ENCODE data around the gene PCGF3.

PCGF3 gene, protein sequence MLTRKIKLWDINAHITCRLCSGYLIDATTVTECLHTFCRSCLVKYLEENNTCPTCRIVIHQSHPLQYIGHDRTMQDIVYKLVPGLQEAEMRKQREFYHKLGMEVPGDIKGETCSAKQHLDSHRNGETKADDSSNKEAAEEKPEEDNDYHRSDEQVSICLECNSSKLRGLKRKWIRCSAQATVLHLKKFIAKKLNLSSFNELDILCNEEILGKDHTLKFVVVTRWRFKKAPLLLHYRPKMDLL

GRCh38 chr4:705278-706082 lies at the start of gene PCGF3:
TSS of gene PCGF3 (plus strand) at chr4:705832. CDS start at chr4:733681, 27,849 bp downstream.
- DNase-seq, result peak; percentile 97 to 98

DNA sequence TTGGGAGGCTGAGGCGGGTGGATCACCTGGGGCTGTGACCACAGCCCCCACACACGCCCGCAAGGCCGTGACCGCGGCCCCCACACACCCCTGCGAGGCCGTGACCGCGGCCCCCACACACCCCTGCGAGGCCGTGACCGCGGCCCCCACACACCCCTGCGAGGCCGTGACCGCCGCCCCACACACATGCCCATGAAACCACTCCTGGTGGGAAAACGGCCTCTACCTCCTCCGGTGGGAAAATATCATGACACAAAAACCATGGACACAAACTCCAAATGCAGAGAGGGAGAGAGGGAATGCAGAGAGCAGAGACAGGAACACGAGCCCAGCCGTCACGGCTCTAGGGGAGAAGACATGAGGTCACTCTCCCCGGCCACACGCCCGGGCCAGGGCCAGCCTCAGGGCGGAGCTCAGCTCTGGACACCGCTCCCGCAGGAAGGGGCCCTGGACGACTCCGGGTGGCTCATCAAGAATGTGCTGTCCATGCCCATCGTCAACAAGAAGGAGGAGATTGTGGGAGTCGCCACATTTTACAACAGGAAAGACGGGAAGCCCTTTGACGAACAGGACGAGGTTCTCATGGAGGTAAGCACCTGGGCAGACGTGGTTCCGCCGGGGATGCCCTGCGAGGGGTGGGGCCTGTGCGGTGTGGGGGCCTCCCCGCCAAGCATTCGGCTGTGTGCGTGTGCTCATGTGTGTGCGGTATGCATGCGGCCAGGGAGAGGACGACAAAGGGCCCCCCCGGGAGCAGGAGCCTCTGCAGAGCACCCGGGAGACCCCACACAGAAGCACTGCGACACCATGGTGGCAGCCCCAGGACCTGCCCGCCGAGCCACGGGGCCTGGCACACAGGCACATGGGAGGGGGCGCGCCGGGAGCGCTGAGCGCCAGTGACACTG lies 48.9 kb upstream of the PCGF3 start:
- no peak for DNase-seq

- DNase-seq, result no peak
Measured at GRCh38 chr4:657338-657833, 48.2 kb upstream of the PCGF3 start.

DNA sequence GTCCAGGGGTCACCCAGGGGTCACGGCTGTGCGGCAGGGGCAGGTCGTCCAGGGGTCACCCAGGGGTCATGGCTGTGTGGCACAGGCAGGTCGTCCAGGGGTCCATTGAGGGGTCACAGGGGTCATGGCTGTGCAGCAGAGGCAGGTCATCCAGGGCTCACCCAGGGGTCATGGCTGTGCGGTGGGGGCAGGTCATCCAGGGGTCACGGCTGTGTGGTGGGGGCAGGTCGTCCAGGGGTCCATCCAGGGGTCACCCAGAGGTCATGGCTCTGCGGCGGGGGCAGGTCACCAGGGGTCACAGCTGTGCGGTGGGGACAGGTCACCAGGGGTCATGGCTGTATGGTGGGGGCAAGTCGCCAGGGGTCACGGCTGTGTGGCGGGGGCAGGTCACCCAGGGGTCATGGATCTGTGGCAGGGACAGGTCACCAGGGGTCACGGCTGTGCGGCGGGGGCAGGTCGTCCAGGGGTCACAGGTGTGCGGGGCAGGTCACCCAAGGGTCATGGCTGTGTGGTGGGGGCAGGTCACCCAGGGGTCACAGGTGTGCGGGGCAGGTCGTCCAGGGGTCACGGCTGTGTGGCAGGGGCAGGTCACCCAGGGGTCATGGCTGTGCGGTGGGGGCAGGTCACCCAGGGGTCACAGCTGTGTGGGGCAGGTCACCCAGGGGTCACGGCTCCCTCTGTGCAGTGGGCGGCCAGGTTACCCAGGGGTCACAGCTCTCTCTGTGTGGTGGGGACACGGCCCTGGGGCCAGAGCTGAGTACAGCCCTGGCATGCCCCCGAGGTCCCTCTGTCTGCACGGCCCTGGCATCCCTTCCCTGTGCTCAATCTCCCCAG lies 47.6 kb upstream of the PCGF3 start:
- DNase-seq, result no peak

- no peak for DNase-seq
Measured at GRCh38 chr4:658681-659667, 46.7 kb upstream of the PCGF3 start.

DNA sequence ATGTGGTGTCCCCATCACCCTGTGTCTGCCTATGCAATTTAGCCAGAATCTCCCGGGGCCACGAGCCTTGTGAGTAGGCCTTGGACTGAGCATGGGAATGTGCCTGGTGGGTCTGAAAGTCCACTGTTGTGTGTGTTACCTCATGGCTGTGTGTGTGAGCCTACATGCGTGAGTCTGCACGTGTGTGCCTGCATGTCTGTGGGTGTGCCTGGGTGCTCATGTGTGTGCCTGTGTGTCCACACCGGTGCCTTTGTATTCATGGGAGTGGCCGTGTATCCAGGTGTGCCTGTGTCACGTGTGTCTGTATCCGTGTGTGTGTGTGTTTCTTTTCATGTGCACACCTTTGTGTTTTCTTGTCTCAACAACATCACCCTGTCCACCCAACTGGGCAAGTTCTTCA lies 45.8 kb upstream of the PCGF3 start:
- no peak for DNase-seq

- DNase-seq, result no peak
Measured at GRCh38 chr4:660401-660800, 45.2 kb upstream of the PCGF3 start.

DNA sequence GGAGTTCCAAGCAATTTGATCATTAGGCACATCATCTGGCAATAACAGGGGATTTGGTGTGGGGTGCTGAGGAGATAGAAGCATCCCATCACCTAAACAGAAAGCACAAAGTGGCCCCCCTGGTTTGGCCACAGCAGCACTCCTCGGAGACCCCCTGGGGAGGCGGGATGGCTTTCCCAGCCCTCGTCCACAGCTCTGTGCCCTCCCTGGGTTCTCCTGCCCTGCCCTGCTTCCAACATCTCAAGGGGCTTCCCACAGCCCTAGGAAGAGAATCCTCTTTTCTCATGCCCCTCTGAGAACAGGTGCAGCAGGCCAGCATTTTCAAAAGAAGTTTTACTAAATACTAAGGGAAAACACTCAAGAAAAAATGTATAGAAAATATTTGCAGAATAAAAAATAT lies 44.4 kb upstream of the PCGF3 start:
- no peak for DNase-seq

GRCh38 chr4:661881-662761 lies 43.5 kb upstream of the PCGF3 start:
- no peak for DNase-seq

GRCh38 chr4:663046-663437 lies 42.6 kb upstream of the PCGF3 start:
- DNase-seq, result no peak

GRCh38 chr4:663438-664428 lies 41.9 kb upstream of the PCGF3 start:
- DNase-seq, result peak; percentile 47 to 66

GRCh38 chr4:664713-665231 lies 40.9 kb upstream of the PCGF3 start:
- DNase-seq, result no peak

- no peak for DNase-seq
Measured at GRCh38 chr4:665381-665750, 40.3 kb upstream of the PCGF3 start.

DNA sequence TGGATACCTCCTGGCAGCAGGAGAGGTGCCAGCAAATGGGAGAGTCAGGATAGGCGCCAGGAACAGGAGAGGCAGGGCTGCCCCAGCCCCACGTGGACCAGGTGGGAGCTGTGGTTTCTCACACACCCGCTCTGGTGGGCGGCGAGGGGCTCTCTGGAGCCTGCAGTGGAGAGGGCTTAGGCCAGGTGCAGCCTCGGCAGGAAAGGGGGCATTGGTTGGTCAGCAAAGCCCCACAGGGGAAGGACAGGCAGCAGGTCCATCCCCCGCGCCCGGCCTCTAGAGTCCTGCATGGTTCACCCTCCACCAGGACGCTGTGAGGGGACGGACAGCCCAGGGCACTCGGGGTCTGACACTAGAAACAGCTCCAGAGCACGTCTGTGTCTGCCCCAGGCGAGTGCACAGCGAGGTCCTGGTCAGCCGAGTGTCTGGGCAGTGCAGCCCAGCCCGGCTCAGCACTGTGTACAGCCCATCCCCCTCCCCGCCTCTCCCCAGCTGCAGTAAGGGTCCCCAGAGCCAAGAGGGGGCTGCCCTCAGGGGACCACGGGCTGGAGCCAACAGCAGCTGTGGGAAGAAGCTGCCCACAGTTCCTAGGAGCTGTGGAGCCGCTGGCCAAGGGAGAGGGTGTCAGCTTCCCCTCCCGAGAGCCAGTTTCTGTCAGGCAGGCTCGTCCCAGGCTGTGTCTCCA lies 39.7 kb upstream of the PCGF3 start:
- no peak for DNase-seq

DNA sequence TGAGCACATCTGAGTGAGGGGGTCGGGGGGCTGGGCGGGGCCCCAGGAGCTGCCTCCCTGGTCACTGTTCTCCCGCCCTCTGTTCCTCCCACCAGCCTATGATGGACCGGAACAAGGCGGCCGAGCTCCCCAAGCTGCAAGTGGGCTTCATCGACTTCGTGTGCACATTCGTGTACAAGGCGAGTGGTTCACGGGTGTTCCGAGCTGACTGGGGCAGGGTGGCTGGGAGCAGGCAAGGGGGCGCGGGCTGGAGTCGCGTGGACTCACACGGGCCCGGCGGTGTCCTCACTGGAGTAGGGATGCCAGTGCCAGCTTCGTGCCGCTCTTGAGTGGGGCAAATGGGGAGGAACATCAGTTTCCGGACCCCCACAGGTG lies 39.2 kb upstream of the PCGF3 start:
- DNase-seq, result no peak

GRCh38 chr4:666822-667544 lies 38.6 kb upstream of the PCGF3 start:
- no peak for DNase-seq

DNA sequence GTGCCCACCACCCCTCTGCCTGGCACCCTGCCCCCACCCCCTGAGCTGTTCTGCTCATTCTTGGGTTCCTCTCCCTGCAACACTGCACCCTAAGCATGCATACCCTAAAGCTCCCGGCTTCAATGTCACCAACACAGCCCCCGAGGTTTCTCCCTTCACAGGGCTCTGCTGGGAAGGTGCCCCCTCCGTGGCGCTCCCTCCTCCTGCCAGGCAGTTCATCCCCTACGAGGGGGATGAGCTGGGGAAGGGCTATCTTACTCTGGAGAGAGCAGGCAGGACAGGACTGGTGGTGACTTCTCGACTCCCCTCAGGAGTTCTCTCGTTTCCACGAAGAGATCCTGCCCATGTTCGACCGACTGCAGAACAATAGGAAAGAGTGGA lies 38.1 kb upstream of the PCGF3 start:
- DNase-seq, result no peak

All from stimulated activated CD4-positive, alpha-beta T cell treated with anti-CD3 and anti-CD28 coated beads, Interleukin-2, amount 100 ng/mL, for 48 hours (primary cell).